HG03159 (cell line): ENCODE results near the gene MAP1LC3C.

Experiments
- ATAC-seq: cut with Tn5 transposase; IDR thresholded peaks from one replicate; pipeline ENCODE4 v1.9.1; 2021; ENCODE audit warnings: mild to moderate bottlenecking, moderate library complexity; ENCODE audit not compliant: unreplicated experiment

MAP1LC3C gene

GRCh38 chr1:241999026-241999425 is at the start of gene MAP1LC3C:
MAP1LC3C (minus strand) TSS chr1:241999098; CDS start chr1:241999008, 90 bp downstream.
- no peak for ATAC-seq

GRCh38 chr1:242043165-242043564 is 44.3 kb upstream of the MAP1LC3C start:
- no peak for ATAC-seq

- ATAC-seq = no peak
Observed at GRCh38 chr1:242034392-242034791, 35.5 kb upstream of the MAP1LC3C start.

- no peak for ATAC-seq
Observed at GRCh38 chr1:242033447-242033846, 34.5 kb upstream of the MAP1LC3C start.

GRCh38 chr1:242030071-242030470 is 31.2 kb upstream of the MAP1LC3C start:
- ATAC-seq = no peak

- no peak for ATAC-seq
Observed at GRCh38 chr1:242025681-242026080, 26.8 kb upstream of the MAP1LC3C start.

GRCh38 chr1:242023805-242024204 is 24.9 kb upstream of the MAP1LC3C start:
- no peak for ATAC-seq

- ATAC-seq = no peak
Observed at GRCh38 chr1:242019018-242019417, 20.1 kb upstream of the MAP1LC3C start.

GRCh38 chr1:242017580-242018233 is 18.8 kb upstream of the MAP1LC3C start:
- peak; percentile 88 for ATAC-seq

- ATAC-seq = no peak
Observed at GRCh38 chr1:242016479-242016878, 17.6 kb upstream of the MAP1LC3C start.

GRCh38 chr1:242011894-242012660 is 13.2 kb upstream of the MAP1LC3C start:
- no peak for ATAC-seq

GRCh38 chr1:242008826-242009495 is 10.1 kb upstream of the MAP1LC3C start:
- ATAC-seq = no peak

- no peak for ATAC-seq
Observed at GRCh38 chr1:242006976-242007375, 8.1 kb upstream of the MAP1LC3C start.

GRCh38 chr1:242005866-242006535 is 7.1 kb upstream of the MAP1LC3C start:
- no peak for ATAC-seq

- no peak for ATAC-seq
Observed at GRCh38 chr1:242004751-242005495, 6.0 kb upstream of the MAP1LC3C start.

- no peak for ATAC-seq
Observed at GRCh38 chr1:242002510-242002909, 3.6 kb upstream of the MAP1LC3C start.

GRCh38 chr1:242002072-242002471 is 3.2 kb upstream of the MAP1LC3C start:
- ATAC-seq = no peak

GRCh38 chr1:242000434-242000833 is 1.5 kb upstream of the MAP1LC3C start:
- no peak for ATAC-seq

GRCh38 chr1:241998412-241998921 is 431 bp downstream of the MAP1LC3C start:
- ATAC-seq = peak; percentile 89

GRCh38 chr1:241997401-241997998 is 1.4 kb downstream of the MAP1LC3C start:
- ATAC-seq = no peak
